ENCODE measurements around the gene RNASE12. TPM values are rescaled to one million over a fixed set of nuclear protein-coding genes. Genes with fewer than 3 reads are reported as not detected.

Gene RNASE12
- total RNA-seq, 1 experiment from 2014 or later = not detected

GRCh38 chr14:20617138-20618003, 26.2 kb upstream of the RNASE12 start:
- H3K9me3 ChIP-seq (ENCODE audit: control insufficient read depth, low read depth, low read length) = no peaks in the 10 kb centered on the region
- no peak overlapping the region for H2BK5ac ChIP-seq (ENCODE audit: insufficient read length, low read length)
- no peak overlapping the region for H3K56ac ChIP-seq (ENCODE audit: insufficient read length, low read depth, low read length)
- H2AFZ ChIP-seq (ENCODE audit: low read length) = no peak overlapping the region
- DNase-seq = no peak
- no peak overlapping the region for H3K4me2 ChIP-seq (ENCODE audit: insufficient read depth, insufficient read length, low read length)
- H3K27ac Mint-ChIP-seq = no peak overlapping the region; a peak in 1 of 7 replicates
- no peaks in the 10 kb centered on the region for H3K79me2 ChIP-seq (ENCODE audit: insufficient read depth, low read length)
- H3K4ac ChIP-seq (ENCODE audit: low read depth, low read length) = no peak overlapping the region
- no peak overlapping the region for H3K27ac ChIP-seq (ENCODE audit: insufficient read length, low read depth, low read length)
- no peak overlapping the region for H2BK12ac ChIP-seq (ENCODE audit: insufficient read length, low read depth, low read length)
- H2BK20ac ChIP-seq (ENCODE audit: low read depth, low read length, poor library complexity, severe bottlenecking) = no peak overlapping the region
- no peak overlapping the region for H3K14ac ChIP-seq (ENCODE audit: insufficient read depth, low read length)
- TF ChIP-seq CTCF (conservative IDR thresholded peaks at IDR 0.05) = no peak
- no peaks in the 10 kb centered on the region for H4K20me1 ChIP-seq (ENCODE audit: control insufficient read depth, insufficient read depth, insufficient read length)
- H3K4me1 ChIP-seq (ENCODE audit: insufficient read depth, low read length) = no peaks in the 10 kb centered on the region
- H4K8ac ChIP-seq (replicated peaks; ENCODE audit: insufficient read length, low read depth, low read length) = no peak overlapping the region
- no peak overlapping the region for H3K9ac ChIP-seq (ENCODE audit: extremely low read depth, insufficient read length, low read length)
- no peaks in the 10 kb centered on the region; the same call in 1 of the 2 replicates for H3K27me3 ChIP-seq (ENCODE audit: insufficient read depth, low read length)
- no peak overlapping the region for H3K4me3 Mint-ChIP-seq
- H3K9me3 Mint-ChIP-seq = no peaks in the 10 kb centered on the region
- H3K23me2 ChIP-seq (ENCODE audit: insufficient read length, low read depth, low read length, poor library complexity, severe bottlenecking) = no peaks in the 10 kb centered on the region
- H3K23ac ChIP-seq (ENCODE audit: insufficient read length, low read depth, low read length) = no peak overlapping the region
- H2AK5ac ChIP-seq (ENCODE audit: insufficient read length, low read length) = no peak overlapping the region
- no peak overlapping the region for H4K91ac ChIP-seq (ENCODE audit: insufficient read length, low read depth, low read length)
- H3K4me1 Mint-ChIP-seq = peaks cover 11% of the 10 kb centered on the region in 2 experiments
- H3K36me3 Mint-ChIP-seq (ENCODE audit: insufficient read depth in 1 of 3, low read depth in 3 of 3) = no peaks in the 10 kb centered on the region; a peak in 2 of 7 replicates
- H2BK15ac ChIP-seq (ENCODE audit: low read depth, low read length) = no peak overlapping the region
- H4K5ac ChIP-seq (ENCODE audit: insufficient read length, low read depth, low read length) = no peak overlapping the region
- H3K18ac ChIP-seq (ENCODE audit: insufficient read length, low read depth, low read length) = no peak overlapping the region
- H3T11ph ChIP-seq (ENCODE audit: low read length) = no peak overlapping the region
- no peaks in the 10 kb centered on the region for H3K79me1 ChIP-seq (ENCODE audit: insufficient read depth, low read depth, low read length, poor library complexity, severe bottlenecking)
- peaks cover 3% of the 10 kb centered on the region for H3K27me3 Mint-ChIP-seq (ENCODE audit: low read depth)
- no CpG with 5 or more reads among the region's 12 CpGs for WGBS (ENCODE audit: extremely low coverage, insufficient read length, low lambda C conversion rate)
- no peak overlapping the region for H2BK120ac ChIP-seq (ENCODE audit: low read depth, low read length, poor library complexity, severe bottlenecking)

Data from H9 (cell line).